ENCODE measurements around the gene PRICKLE4. TPM values are rescaled to one million over a fixed set of nuclear protein-coding genes. Genes with fewer than 3 reads are reported as not detected.
A peak's percentile ranks its signal among the peaks of the same experiment; 100 is the strongest.
"Not testable (repeated sequence)": the region's sequence is repeated elsewhere in the genome, so short reads cannot be mapped to it uniquely, and the experiment has no call there.

Gene PRICKLE4
- total RNA-seq, 1 donor from 2014 or later, result 7.3 TPM

DNA sequence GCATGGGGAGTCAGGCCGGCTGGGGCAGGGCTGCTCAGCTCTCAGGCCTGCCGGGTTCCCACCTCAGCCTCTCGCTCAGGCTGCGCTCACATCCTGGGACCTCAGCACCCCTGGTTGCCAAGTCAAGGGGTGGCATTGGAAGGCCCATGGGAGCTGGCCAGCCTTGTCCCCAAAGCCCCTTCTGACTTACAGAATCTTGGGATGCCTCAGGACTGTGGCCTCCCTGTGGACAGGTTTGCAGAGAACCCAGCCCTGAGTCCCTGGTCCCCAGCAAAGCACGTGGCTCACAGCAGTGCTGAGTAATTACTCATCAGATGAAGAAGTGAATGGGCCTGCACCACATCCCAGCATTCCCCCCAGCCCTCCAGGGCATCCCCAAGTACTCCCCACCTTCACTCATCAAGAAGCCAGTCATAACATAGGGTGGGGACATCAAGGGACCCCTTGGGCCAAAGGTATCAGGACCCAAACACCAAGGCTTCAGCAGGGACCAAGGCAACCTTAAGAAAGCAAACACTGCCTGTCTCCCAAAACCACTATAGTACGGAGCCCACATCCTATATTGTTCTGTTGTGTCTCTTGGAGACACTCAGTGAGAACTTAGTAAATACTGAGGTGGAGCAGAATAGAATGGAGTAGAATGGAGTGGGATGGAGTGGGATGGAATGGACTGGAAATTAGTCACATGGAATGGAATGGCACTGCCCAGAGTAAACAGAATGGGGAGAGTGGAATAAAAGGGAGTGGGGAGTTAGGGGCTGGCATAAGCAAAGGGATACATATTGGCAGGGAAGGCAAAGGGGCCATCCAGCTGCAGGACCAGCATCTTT lies 37.0 kb upstream of the PRICKLE4 start:
- DNase-seq (ENCODE audit: low spot score) (no peak), ATAC-seq (no peak)

GRCh38 chr6:41744236-41744787 lies 36.3 kb upstream of the PRICKLE4 start:
- ATAC-seq, result no peak
- DNase-seq (ENCODE audit: low spot score), result no peak

DNA sequence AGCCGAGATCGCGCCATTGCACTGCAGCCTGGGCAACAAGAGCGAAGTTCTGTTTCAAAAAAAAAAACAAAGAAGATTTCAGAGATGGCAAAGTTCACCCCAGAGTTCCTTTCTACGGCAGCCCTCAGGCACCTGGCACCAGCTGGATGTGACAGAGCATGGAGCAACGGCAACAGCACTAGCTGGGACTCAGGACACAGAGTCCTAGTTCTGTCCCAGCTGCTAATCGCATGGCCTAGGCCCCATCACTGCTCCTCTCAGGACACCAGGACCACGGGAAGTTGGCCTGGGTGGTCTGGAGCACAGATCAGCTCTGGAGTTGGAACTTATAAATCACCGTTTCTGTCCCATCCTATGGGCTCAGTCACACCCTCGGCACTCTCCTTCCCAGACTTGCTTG lies 34.5 kb upstream of the PRICKLE4 start:
- no peak for DNase-seq (ENCODE audit: low spot score)
- no peak for ATAC-seq

DNA sequence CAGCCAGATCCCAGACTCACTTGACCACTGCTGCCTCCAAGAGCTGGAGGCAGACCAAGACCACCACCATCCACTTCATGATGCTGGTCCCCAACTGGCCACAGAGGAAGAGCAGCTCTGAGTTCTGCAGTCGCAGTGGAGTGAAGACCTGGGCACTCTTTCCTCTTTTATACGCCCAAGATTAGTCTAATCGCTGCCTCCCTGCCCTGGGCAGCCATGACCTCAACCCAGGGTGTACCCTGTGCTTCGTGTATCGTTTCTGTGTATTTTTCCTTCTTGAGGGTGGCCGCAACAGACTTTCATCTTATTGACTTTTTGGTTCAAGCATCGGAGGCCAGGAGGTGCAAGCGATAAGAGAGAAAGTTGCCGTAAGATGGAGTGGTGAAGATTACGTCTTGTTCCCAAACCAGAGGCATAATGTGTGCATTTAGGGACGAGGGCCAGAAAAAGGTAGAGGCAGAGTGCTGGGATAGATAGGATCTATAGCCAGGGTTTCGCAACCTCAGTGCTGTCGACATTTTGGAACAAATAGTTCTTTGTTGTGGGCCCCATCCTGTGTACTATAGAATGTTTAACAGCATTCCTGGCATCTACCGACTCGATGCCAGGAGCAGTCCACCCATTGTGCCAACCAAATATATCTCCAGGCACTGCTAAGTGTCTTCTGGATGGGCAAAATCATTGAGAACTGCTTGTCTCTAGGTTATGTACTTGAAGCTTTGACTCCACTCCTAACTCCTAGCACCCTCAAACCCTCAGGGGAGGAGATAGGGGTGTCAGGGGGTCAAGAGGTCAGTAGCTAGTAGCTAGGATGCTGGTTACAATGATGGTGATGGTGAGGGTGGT lies 33.1 kb upstream of the PRICKLE4 start, which contains the start of gene PGC:
Gene PGC (minus strand): TSS at position 142 of the 846 bp plus-strand sequence. CDS start 63 bp downstream, at position 79.
- DNase-seq (ENCODE audit: low spot score) (no peak), ATAC-seq (no peak)

DNA sequence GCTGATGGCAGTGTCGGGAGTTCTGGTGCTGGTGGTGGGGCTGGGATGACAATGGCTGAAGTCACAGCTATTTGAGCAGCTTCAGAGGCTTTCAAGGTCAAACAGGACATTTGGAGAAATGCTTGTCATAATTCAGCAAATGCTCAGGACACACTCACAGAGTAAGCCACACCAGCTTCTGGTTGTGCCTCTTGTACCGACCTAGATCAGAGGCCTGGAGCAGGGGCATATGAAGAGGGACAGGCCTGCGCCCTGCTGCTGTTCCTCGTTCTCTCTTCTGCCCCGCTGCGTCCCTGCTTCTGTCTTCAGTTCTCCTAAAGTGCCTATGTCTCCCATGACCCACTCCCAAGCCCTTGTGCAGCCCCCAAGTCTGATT lies 32.5 kb upstream of the PRICKLE4 start:
- DNase-seq (ENCODE audit: low spot score), result no peak
- ATAC-seq, result no peak

GRCh38 chr6:41748542-41748941 lies 32.0 kb upstream of the PRICKLE4 start:
- ATAC-seq, result no peak
- no peak for DNase-seq (ENCODE audit: low spot score)

DNA sequence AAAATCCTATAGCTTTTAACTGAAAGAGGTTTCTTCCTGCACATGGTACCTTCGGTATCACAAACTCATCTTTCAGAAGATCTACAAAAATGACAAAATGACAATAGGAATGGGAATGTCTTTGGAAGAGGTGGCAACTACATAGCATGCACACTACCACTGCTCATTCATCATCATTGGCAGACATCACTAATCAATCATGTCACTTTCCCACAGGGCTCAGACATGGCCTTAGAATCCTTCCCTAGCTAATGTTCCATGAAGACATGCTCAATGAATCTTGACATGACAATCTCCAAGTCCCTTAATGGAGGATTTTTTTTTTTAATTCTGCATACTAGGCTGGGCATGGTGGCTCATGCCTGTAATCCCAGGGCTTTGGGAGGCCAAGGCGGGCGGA lies 30.2 kb upstream of the PRICKLE4 start:
- no peak for DNase-seq (ENCODE audit: low spot score)
- no peak for ATAC-seq

DNA sequence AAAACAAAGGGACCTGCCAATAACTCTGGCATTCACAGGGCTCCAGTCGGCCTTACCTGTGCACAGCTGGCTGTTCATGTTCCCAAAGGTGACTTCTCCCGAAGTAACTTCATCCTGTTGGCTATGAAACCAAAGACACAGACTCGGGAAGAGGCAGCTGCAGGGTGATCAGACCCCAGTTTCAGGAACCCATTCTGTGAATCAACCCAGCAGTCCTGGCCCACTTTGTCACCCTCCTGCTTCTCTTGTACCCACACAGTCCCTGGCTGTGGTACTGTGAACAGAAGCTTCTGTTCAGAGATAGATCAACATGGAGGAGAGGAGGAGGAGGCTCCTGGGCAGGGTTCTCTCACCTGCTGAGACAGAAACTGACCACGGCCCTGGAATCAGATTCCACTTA lies 24.7 kb upstream of the PRICKLE4 start:
- no peak for DNase-seq (ENCODE audit: low spot score)
- no peak for ATAC-seq

DNA sequence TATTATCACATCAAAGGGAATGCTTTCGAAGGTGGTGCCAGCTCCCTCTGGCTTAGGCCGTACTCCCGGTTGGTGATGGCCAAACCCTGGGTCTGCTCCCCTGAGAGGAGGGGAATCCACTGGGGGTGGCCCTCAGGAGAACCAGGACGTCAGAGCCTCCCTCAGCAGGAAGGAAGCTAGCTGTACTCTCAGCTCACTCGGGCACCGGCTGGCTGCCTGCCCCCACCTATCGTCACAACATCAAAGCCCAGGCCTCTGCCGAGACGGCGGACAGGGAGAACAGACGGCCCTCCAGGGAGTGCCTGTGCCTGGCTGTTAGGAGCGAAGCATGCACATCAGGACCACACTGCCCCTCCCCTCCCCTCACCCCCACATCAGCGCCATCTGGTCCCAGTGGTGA lies 24.2 kb upstream of the PRICKLE4 start:
- DNase-seq (ENCODE audit: low spot score) (no peak), ATAC-seq (no peak)

GRCh38 chr6:41757271-41757670 lies 23.3 kb upstream of the PRICKLE4 start:
- DNase-seq (ENCODE audit: low spot score) (no peak), ATAC-seq (no peak)

GRCh38 chr6:41757931-41758640 lies 22.5 kb upstream of the PRICKLE4 start:
- no peak for DNase-seq (ENCODE audit: low spot score)
- ATAC-seq, result no peak

DNA sequence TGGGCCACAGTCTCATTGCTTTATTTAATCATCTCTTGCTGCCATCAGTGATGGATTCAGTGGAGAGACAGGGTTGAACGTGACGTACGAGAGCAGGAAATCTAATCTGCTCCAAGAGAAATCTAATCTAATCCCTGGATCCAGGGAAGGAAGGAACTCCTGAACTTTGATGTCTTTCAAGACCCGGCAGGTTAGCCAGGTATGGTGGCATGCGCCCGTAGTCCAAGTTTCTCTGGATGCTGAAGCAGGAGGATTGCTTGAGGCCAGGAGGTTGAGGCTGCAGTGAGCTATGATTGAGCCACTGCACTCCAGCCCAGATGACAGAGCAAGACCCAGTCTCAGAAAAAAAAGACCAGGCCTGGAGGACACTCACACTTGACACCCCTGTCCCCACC lies 21.9 kb upstream of the PRICKLE4 start:
- ATAC-seq (no peak), DNase-seq (ENCODE audit: low spot score) (no peak)

- ATAC-seq, result no peak
- DNase-seq (ENCODE audit: low spot score), result no peak
These were observed 21.3 kb upstream of the PRICKLE4 start for GRCh38 chr6:41759106-41759904.

DNA sequence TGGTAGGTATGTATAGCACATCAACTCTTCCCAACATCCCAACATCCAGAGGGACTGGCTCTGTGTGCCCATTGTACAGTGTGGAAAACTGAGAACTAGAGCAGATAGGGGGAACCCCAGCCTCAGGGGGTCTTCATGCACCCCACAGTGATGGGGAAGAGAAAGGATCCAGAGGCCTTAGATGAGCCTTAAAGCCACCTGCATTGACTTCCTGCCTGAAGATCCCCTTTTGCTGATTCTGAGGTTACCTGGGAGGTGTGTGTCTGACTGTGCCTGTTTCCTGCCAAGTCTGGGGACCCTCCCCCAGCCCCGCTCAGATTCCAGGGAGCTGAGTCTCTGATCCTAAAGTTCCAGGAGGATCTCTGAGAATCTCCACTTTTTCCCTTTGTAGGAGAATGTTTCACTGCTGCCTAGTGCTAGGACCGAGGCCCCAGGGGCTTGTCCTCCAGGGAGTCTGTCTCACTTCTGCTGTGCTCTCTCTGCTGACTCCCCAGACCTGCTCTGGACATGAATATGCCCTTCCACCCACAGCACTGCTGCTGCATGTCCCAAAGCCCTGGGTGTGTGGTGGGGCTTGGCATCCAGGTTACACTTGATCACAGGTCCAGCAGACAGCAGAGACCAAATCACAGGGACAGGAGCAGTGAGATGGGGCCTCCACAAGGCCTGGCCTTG lies 20.5 kb upstream of the PRICKLE4 start:
- ATAC-seq (no peak), DNase-seq (ENCODE audit: low spot score) (no peak)

- ATAC-seq, result no peak
- no peak for DNase-seq (ENCODE audit: low spot score)
These were observed 17.1 kb upstream of the PRICKLE4 start for GRCh38 chr6:41763470-41763869.

- ATAC-seq; DNase-seq (ENCODE audit: low spot score): not testable (repeated sequence)
These were observed 14.4 kb upstream of the PRICKLE4 start for GRCh38 chr6:41766043-41766664.

DNA sequence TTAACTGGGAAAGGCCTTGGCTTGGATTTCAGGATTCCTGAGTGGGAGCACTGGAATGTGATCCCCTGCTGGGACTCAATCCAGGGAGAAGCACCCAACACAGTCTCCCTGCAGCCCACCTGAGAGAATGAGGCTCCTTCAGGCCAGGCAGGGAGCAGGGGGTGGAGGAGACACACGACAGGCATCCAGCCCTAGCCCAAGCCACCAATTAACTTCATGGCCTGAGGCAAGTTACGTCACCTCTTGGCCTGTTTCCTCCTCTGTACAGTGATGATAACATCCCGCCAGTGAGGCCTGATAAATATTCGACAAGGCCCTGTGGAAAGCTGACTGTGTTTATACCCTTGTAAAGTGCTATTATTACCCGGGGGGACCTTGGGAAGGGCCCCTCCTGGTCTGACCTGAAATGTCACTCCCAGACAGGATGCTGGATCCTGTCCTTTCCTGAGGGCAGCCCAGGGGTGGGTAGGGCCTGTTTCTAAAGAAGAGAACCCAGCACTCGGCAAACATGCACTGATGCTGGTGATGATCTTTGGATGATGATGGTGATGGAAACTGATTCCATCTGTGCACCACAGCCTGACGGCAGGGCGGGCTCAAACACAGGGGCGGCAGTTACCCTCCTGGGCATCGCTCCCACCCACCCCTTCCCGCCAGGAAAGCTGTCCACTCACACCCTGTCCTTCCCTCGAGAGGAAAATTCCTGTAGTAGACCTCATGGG lies 13.3 kb upstream of the PRICKLE4 start:
- DNase-seq (ENCODE audit: low spot score) (no peak), ATAC-seq (peak; percentile 72)

DNA sequence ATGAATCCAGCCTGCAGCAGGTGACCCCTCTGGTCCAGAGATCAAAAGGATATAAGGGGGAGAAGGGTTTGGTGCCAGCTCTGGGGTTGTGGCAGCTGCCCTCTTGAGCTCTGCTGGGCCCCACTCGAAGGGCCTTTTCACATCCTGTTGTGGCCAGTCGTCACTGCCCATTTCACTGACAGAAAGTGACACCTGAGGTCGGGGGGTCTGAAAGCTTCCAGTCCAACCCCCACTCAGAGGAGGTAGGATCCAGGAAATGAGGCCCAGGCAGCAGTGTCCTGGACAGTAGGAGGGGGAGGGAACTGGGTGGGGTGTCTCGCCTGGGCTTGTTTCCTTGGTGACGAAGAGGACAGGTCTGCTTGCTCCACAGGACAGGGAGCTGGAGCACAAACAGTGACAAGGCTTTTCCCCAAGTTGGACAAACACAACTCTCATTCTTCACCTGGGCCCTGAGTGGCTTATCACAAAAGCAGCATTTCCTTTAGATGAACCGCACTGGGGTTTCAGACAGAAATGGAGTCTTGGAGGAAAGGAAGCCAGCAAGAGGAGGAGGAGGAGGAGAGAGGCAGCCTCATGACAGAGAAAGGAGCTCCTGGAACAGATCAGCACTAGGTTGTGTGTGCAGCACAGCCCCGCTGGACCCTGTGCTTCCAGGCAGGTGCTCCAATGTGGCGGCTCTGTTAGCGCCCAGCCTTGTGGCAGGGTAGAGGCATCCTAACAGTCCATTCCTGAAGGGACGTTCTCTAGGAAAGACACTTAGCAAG lies 11.9 kb upstream of the PRICKLE4 start:
- no peak for ATAC-seq
- DNase-seq (ENCODE audit: low spot score), result no peak
